DMS114 treated with DMSO at 0.1 percent for 48 hours (cell line): ENCODE results near the gene ZNF384.

Source experiments
- DNase-seq: peaks from one replicate; lab custom pipeline; 2025; ENCODE audit not compliant: unreplicated experiment; lab: John Stamatoyannopoulos, UW

The ZNF384 gene

GRCh38 chr12:6653987-6654386 lies 35.2 kb downstream of the ZNF384 start:
- no peak for DNase-seq

DNA sequence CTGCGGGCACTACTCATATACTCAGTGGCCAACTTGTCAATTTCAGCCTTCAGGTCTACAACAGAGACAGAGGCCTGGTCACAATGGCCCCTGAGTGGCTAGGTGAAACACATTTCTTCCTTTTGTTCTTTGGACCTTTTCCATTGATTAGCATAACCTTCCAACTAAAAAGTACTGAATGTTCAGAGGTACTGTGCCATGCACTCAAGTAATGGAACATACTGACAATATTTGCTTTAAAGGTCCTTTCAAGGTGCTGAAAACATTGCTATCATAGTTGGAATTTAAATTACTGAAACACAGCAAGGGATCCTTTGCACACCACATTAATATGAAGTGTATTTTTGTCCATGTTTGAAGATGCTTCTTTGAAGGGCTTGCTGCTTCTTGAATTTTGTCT lies 35.8 kb downstream of the ZNF384 start:
- no peak for DNase-seq

DNA sequence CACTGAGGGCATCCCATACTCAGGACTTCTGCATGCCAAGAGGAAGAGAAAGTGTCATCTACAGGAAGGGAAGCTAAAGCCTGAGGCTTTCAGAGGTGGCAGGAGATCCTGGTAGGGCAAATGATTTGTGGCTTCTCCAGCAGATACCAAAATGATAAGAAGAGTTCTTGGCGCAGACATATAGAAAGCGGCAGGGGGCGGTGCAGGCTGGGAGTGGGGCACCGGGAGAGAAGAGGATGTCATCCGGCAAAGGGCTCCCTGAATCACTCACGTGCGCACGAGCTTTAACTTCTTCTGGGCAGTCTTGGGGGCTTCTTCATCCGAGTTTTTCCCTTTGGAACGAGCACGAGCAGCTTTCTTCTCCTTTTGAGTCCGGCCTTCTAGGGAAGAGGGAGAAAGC lies 36.8 kb downstream of the ZNF384 start:
- DNase-seq = no peak

- no peak for DNase-seq
Measured at GRCh38 chr12:6650832-6651231, 38.3 kb downstream of the ZNF384 start.

GRCh38 chr12:6647083-6647604 lies 42.0 kb downstream of the ZNF384 start, which contains the start of gene ACRBP:
Gene ACRBP (minus strand): TSS chr12:6647432. CDS start chr12:6647366, 66 bp downstream.
- DNase-seq = no peak

GRCh38 chr12:6646276-6647082 lies 42.7 kb downstream of the ZNF384 start:
- DNase-seq = no peak

DNA sequence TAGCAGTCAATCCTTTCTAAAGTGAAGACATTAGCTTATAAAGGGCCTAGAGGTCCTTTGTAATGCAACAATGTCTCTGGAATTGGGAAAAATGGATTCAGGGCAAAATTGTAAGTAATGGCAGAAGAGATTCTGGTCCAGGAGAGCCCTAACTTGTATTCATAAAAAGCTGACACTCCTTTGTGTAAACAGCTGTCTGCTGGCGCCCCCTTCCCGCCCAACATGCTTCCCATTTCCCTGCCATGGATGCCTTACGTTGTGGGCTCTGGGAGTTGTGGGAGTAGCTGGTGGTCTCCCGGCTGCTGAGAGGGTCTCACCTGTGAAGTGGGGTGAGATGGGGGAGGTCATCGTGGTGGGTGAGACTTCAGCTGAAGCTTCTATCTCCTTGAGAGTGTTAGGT lies 44.3 kb downstream of the ZNF384 start:
- DNase-seq = no peak

DNA sequence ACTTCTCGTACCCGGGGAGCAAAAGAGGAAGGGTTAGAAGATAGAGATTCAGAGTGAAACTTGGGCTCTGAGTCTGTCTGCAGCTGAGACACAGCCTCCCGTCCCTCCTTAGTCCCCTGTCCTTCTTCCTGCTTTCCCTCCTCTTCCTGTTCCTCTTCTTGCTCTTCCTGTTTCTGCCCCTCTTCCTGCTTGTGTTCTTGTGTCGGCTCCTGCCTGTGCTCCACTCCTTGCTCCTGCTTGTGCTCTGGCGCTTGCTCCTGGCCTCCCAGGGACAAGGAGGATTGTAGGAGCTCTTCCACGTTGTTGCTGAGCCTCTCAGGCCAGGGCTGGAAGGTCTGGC lies 44.9 kb downstream of the ZNF384 start:
- DNase-seq = no peak

DNA sequence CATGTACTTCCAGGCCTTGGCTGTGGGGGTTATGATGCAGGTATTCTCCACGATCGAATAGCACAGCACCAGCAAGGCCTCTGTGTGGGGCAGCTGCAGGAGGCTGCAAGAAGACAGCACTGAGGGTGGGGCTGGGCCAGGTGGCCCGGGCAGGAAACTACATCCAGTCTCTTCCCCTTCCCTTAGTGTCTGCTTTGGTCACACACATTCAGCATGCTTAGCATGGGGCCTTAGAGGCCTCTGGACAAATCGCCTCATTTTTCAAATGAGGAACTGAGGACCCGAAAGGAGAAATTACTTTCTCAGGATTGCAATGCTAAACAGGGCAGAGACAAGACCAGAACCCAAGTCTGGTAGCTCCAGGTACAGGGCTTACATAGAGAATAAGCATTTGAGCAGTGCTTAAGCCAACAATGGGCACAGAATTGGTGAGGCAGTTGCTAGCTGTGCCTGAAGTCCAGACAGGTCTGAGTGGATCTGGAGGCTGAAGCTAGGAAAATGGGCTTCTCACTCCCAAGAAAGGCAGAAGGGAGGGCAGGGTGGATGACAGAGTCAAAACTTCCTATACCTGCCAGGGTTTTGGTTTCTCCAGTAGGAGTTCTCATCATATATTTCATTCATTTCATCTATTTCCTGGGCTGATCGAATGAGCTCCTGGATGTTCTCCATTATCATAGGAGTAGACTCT lies 45.5 kb downstream of the ZNF384 start:
- no peak for DNase-seq

DNA sequence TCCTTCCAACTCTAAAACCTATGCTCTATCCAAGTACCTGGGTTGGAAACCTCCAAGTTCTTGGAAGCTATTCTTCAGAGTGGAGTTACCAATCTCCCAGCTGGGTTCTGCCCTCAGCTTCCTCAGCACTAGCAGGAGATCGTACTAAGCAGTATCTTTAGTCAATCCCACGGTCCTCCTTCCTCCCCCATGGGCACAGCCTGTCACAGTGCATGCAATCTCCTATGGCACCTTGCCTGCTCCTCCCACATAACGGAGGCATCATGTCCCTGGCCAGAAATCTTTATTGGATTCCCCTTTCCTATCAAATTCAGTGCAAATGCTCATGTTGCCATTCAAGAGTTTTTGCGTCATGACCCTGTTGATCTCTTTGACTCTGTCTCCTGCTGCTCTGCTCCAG lies 48.0 kb downstream of the ZNF384 start:
- no peak for DNase-seq

DNA sequence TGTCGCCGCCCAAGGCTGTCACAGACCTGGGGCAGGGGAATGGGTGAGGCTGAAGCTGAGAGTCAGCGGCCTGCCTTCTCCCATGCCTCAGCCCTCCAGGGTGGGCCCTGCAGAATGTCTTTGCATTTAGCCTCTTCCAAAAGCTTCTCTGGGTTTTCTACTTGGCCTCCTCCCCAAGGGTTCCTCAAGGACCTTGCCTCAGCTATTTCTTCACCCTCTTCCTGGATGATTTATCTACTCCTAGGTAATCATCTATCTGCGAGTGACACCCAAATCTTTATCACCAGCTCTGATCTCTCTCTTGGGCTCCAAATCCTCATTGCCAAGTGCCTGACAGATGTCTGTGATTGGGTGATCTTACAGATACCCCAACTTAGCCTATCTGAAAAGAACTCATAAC lies 48.7 kb downstream of the ZNF384 start:
- no peak for DNase-seq

- DNase-seq = no peak
Measured at GRCh38 chr12:6639151-6639801, 49.9 kb downstream of the ZNF384 start.

- no peak for DNase-seq
Measured at GRCh38 chr12:6638305-6638704, 50.9 kb downstream of the ZNF384 start.

DNA sequence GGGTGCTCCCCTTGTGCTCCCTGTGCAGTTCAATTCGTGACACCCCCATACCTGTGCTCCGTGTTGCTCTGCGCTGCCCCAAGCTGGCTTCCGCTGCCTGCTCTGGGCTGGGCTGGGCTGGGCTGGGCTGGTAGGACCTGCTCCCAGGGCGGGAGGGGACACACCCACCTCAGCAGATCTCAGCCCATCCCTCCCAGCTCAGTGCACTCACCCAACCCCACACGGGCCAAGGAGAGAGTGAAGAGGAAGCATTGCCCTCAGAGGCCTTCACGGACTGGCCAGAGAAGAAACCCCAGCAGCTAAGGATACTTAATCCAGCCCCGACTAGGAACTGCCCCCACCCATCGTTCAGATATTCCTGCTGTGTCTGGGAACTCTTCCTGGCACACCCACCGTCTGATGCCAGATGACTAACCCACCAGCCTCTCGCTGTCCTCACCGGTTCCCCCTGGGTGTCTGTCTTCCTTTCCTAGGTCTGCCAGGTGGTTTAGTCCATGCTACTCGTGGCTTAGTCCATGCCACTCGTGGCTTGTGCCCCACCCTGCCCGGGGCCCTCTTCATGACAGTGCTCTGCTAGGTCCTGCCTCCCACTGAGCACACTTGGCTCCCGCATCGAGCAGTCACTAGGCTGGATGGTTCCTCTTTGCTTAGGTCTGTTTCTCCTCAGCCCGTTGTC lies 53.2 kb downstream of the ZNF384 start, which contains the start of gene LPAR5:
Gene LPAR5 (minus strand): TSS at position 104 of the 676 bp plus-strand sequence. CDS start 14,711 bp downstream, outside the sequence.
- DNase-seq = no peak

GRCh38 chr12:6635375-6635855 lies 53.8 kb downstream of the ZNF384 start:
- DNase-seq = no peak

DNA sequence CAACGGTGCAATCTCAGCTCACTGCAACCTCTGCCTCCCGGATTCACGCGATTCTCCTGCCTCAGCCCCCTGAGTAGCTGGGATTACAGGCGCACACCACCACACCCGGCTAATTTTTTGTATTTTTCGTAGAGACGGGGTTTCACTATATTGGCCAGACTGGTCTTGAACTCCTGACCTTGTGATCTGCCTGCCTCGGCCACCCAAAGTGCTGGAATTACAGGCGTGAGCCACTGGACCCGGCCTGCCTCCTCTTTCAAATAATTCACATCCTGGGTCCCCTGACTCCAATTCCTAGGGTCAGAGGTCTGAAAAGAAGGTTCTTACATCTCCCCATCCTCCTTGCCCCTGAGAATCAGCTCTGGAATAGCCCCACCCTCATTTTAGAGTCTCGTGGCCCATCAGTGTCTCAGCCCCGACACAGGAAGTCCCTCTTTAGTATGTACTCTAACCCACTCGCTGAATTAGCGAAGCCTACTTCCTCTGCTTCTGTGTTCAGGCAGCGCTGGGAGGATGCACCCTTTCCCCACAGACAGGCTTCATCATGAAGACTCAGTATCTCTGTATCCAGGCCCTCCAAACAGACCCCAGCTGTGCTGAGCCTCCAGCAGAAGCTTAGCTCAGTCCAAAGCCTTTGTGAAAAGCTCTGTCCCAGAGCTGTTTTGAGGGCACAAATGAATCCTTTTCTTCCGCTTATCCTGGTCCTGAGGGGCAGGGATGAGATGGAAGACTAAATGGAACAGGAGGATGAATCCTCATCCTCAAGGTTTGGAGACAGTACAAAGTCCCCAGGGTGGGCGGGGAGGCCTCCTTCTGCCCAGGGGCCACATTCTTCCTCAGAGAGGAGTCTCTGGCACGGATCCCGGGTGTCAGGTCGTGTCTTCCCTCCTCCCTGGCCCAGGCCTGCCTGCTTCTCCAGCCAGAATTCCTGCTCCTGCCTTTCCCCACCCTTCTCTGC lies 56.9 kb downstream of the ZNF384 start:
- no peak for DNase-seq

GRCh38 chr12:6631549-6631961 lies 57.6 kb downstream of the ZNF384 start:
- no peak for DNase-seq

DNA sequence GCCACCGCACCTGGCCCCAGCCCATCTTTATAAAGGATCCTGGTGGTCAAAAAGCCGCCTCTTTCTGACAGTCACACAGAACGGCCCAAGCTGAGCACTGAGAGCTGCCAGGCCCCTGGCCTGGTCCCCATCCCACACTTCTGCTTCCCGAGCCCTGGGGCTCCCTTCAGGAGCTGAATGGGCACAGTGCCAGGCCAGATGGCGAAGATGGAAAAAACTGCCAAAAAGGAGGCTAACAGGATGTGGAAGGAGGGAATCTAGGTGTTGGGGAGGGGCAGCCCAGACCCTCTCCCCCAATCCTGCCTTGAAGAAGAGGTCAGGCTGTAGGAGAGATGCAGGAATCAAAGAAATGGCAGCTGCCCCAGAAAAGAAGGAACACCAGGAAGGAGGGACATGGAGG lies 58.4 kb downstream of the ZNF384 start:
- DNase-seq = no peak

DNA sequence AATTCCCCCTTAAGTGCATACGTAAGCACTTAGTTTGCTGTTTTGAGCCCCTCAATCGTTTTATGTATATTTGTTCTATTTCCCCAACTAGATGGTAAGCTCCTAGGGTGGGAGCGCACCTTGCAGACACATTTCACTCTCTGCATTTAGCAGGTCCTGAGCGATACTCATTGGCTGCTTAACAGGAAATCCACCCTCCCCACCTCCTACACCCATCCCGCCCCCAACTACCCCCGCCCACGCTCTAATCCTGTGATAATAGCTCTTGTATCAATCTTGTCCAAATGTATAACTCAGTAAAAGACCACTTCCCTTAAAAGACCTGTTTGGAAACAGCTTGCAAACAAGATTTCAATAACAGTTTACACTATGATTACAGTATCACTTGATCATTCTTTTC lies 61.6 kb downstream of the ZNF384 start:
- DNase-seq = no peak
